GM18867 (cell line): ENCODE data around the gene PTPRJ.
"Not testable (repeated sequence)": the region's sequence is repeated elsewhere in the genome, so short reads cannot be mapped to it uniquely, and the experiment has no call there.

ENCODE experiments used
- ATAC-seq: cut with Tn5 transposase; IDR thresholded peaks from one replicate; pipeline ENCODE4 v1.9.1; 2021; ENCODE audit warnings: mild to moderate bottlenecking, moderate library complexity; ENCODE audit not compliant: unreplicated experiment

The PTPRJ gene

DNA sequence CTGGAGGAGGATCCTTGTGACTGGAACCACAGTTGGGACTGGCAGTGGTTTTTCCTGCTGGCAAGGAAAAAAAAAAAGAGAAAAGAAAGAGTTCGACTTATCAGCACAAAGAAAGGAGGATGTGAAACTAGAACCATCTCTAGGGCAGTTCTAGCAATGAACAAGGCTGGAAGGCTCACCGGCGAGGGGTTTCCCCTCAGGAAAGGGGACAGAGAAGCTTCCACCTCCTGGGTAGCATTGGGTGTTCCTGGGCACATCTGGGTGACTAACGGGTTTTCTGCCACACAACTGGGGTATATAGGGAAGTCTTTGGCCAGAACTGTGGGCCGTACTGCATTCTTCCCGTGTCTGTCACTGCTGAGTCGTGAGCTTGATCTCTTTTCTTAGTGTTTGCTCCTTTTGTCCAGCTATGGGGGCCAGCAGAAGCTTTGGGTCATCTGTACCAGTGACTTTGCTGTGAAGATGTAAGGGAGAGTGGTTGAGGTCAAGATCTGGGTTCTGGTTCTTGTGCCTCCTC is 126.9 kb downstream of the PTPRJ start:
- peak; percentile 91 for ATAC-seq

DNA sequence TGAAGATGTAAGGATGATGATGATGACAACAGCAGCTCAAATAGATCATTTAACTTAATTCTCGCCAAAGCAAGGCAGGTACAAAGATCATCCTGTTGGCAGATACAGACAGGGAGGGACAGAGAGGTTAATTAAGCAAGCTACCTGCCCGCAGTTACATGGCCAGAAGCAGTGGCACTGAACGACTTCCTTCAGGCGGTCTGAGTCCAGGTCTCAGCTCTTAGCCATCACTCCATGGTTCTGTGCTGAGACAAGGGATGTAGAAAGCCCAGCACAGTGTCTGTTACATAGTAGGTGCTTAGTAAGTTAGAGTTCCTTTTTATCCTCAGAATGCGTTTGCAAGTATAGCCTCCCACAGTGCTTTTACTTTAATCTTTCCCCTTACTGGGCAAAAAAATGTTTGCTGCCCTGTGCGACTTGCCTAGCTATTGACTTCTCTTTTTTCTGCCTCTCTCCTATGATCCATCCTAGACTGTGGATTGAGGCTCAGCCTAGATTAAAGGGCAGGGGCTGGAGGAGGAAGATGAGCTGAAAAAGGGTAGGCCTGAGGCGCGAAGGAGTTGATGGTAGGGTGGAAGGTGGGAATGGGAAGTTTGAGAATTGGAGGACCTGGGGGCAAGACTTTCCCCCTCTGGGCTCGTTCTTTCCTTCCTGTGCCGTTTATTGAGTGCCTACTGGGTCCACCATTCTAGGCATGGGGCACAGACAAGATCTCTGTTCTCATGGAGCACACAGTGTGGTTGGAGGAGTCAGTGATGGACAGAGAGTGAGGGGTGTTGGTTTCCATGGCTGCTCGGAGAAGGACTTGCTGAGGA is 128.1 kb downstream of the PTPRJ start:
- no peak for ATAC-seq

DNA sequence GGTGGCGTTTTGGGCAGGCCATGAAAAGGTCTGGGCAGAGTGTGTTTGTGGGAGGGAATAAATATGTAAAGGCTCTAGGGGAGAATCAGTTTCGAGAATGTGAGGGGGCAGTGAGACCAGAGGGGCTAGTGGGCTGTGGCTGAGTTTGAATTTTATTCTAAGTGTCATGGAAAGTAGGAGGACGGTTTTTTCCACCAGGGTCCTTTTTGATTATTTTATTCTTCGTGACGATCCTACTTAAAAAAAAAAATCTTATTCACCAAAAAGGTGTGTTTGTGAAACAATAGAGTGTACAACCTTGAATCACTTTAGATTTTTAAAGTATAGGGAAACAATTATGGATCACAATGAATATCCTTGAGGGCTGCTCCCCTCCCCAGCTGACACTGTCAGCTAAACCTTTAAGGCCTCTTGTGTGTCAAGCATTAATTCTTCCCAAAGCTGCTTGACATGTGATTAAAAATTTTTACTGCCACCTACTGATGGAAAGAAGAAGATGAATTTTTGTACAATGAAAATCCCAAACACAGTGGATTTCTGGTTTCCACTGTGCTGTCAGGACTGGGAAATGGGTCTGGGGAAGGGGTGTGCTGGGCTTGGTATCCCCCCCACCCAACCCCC is 128.8 kb downstream of the PTPRJ start:
- no peak for ATAC-seq

DNA sequence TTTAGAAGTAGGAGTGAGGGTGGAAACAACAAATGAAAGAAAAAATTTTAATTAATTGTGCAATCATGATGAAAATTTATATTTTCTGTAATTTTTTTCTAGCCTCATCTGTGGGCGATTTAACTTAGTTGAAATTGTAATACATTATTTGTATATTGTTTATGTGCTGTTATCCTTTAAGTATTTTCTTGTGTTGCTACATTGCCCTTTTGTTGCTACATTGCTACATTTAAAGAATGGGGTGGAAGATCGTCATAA is 130.1 kb downstream of the PTPRJ start:
- no peak for ATAC-seq

DNA sequence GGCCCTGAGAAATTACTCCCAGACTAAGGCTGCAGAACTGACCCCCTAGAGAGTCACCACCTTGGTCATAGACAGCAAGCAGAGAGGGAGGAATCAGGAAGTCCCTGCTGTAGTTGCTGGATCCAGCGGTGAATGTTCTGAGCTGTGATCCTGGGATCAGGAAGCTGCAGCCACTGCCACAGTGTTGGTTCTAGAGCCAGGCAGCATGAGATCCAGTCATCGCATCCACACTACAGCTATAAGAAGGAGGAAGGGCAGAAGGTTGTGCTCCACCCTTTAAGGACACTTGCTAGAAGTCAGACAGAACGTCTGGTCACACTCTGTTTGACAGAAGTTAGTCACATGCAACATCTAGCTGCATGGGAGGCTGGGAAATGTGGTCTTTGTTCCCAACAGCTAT is 131.5 kb downstream of the PTPRJ start:
- ATAC-seq, result no peak

DNA sequence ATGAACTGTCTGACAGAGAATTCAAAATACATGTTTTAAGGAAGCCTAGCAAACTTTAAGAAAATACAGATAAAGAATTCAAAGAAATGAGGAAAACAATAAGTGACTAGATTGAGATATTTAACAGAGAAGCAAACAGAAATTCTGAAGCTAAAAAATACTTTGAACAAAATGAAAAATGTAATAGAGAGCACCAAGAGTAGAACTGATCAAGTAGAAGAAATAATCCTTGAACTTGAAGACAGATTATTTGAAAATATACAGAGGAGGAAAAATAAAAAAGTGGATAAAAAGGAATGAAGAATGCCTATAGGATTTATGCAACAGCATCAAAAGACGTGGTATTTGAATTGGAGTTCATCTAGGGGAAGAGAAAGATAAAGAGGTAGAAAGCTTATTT is 134.4 kb downstream of the PTPRJ start:
- no peak for ATAC-seq

DNA sequence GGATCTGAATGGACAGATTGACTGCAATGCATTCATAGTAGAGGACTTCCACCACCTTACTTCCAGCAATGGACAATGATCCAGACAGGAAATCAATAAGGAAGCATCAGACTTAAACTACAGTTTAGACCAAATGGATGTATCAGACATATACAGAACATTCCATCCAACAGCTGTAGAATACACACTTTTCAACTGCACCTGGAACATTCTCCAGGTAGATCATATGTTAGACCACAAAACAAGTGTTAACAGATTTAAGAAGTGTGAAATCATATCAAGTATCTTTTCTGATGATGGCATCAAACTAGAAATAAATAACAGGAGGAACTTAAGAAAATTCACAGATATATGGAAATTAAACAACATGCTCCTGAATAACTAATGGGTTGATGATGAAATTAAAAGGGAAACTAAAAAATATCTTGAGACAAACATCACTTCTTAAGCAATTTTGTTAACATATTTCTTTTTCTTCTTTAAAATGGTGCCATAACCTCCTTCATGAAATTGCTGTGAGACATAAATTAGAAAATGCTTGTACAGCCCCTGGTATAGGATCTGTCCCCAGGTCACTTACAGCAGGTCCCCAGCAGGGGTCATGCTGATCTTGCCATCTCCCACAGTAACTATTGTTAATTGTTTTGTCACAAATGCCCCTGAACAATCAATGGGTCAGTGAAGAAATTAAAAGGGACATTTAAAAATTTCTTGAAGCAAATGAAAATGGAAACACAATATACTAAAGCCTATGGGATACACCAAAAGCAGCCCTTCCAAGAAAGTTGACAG is 136.3 kb downstream of the PTPRJ start:
- ATAC-seq, result peak; percentile 54

DNA sequence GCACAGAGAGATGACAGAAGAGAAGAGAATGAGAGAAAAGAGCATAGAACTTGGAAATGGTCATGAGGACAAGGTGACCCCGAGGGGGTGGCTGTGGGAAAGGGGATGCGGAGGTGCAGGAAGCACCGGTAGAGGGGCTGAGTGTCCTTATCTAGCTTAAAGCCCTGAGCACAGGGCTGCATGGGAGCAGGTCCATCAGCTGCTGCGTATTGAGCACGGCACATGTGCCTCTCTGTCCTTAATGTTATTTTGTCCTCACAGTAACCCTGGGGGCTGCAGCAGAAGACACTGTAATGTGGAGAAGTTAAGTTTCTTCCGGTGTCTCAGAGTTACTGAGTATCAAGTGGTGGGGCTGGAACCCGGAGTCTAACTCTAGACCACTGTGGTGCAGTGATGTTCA is 141.9 kb downstream of the PTPRJ start:
- no peak for ATAC-seq

DNA sequence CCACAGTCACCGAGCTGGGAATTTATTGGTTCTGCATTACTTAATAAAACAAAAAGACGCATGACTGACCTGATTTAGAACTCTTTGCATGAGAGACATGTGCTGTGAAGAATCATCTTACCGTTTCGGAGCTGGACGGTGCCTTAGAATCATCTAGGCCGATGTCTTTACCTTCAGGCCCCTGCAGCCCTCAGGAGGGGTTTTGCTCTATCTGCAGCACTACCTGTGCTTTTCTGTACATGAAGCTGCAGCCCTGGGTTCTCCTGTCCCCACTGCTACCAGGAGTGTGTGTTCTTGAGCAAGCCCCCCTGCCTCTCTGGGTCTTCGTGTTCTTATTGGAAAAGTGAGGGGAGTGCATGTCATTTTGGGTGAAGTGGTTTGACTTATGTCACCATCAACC is 142.3 kb downstream of the PTPRJ start:
- ATAC-seq, result no peak

DNA sequence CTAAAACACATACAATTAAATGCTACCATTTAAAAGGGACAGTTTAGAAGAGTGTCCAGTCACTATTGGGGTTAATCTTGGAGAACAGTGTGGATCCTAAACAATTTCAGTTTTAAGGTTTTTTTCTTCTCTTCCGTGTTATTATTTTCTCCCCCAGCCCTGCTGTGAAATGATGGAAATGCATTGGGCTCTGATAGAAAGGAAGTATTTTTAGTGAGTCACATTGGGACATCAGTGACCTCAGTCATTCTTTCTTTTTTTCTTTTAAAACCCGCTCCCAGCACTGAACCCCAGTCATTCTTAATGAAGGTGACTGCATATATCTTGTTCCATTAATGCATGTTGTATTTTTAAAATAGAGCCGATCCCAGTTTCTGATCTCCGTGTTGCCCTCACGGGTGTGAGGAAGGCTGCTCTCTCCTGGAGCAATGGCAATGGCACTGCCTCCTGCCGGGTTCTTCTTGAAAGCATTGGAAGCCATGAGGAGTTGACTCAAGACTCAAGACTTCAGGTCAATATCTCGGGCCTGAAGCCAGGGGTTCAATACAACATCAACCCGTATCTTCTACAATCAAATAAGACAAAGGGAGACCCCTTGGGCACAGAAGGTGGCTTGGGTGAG is 143.0 kb downstream of the PTPRJ start:
- ATAC-seq, result no peak

DNA sequence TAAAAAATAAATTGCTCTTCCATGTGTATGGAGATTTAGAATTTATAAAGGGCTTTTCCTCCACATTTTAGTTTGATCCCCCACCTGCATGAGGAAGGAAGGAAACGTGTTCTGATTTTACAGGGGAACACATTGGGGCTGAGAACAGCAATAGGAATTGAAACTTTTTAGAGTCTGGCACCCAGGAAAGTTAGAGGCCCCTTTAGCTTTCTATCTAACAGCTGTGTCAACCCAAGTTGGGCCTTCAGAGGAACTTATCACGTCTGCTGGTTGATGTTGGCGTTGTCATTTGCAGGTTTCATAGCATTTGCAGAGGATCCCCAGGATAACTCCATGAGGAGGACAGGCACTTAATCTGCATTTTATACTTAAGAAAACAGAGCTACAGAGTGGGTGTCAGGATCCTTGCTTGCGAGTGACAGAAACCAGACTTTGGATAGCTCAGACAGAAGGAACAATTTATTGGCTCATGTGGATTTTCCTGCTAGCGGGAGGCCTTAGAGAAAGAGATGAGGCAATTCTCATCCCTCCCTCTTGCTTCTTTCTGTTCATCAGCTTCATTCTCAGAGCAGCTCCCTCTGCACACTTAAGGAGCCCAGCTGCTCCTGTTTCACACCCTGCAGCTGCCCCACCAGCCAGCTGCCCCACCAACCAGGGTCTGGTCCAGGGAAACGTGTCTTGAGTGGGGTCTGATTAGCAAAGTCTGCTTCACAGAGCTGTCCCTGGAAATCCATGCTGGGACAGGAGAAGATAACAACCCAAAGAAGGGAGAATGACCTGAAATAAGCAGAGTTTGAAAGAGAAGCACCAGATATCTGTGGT is 143.8 kb downstream of the PTPRJ start:
- no peak for ATAC-seq

DNA sequence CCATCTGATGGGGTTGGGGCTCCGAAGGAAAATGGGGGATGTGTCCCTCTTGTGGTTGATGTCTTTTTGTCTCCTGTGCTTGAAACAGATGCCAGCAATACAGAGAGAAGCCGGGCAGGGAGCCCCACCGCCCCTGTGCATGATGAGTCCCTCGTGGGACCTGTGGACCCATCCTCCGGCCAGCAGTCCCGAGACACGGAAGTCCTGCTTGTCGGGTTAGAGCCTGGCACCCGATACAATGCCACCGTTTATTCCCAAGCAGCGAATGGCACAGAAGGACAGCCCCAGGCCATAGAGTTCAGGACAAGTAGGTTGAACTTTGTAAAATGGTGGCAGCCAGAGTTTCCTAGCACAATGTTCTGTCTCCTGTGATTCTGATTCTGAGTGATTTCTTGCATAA is 144.5 kb downstream of the PTPRJ start:
- ATAC-seq, result no peak

DNA sequence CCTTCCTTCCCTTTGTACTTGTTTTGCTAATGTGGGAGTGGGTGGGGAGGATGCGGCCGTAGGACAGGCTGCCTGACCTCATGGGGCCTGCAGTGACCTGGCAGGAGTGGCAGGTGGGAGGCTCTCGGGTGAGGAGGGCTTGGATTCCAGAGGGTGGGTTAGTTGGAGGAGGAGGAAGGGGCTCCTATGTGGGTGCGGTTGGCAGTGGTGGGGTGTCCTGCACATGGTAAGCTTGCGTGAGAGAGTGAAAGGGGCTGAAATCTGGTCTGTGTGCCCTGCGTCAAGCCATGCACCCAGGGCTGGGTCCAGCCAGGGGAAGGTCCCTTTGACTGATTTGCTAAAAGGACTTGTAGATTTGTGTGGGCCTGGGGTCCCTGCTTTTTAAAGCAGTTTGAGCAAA is 145.5 kb downstream of the PTPRJ start:
- ATAC-seq, result no peak

DNA sequence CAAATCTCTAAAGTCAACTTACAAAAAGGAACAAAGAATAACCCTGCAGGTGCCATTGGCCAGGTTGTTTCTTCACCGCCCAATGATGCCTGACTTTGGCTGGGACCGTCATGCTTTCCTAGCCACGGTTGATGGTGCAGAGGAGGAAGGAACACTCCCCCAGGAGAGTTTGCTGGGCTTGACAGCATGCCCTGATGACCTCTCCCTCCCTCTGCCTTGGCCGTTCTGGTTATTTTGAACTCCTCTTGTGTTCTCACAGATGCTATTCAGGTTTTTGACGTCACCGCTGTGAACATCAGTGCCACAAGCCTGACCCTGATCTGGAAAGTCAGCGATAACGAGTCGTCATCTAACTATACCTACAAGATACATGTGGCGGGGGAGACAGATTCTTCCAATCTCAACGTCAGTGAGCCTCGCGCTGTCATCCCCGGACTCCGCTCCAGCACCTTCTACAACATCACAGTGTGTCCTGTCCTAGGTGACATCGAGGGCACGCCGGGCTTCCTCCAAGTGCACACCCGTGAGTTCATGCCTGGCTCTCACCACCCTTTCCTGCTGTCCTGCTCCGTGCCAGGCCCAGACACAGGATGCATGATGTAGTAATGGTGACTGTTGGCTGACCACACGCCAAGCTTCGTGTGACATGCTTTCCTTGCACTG is 147.3 kb downstream of the PTPRJ start:
- ATAC-seq, result no peak

DNA sequence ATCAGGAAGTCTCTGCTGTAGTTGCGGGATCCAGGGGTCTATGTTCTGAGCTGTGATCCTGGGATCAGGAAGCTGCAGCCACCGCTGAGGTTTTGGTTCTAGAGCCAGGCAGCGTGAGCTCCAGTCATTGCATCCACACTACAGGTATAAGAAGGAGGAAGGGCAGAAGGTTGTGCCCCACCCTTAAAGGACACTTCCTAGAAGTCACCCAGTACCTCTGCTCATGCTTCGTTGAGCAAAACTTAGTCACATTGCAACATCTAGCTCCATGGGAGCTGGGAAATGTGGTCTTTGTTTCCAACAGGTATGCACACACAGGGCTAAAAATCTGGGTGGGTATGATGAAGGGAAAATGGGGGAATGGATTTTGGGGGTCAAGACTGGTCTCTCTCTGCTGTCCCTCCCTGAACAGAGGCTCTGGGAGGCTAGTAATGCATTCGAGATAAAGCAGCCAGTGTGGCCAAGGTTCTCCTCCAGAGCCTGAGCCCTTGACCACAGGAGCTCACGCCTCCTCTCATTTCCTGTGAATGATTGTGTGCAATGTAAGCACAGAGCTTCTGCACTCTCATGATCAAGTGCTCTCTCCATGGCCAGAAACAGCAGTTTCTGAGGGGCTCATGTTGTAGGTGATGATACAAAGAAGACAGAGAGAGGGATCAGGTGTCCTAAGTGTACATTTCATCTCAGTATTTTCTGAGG is 149.5 kb downstream of the PTPRJ start:
- ATAC-seq, result no peak

DNA sequence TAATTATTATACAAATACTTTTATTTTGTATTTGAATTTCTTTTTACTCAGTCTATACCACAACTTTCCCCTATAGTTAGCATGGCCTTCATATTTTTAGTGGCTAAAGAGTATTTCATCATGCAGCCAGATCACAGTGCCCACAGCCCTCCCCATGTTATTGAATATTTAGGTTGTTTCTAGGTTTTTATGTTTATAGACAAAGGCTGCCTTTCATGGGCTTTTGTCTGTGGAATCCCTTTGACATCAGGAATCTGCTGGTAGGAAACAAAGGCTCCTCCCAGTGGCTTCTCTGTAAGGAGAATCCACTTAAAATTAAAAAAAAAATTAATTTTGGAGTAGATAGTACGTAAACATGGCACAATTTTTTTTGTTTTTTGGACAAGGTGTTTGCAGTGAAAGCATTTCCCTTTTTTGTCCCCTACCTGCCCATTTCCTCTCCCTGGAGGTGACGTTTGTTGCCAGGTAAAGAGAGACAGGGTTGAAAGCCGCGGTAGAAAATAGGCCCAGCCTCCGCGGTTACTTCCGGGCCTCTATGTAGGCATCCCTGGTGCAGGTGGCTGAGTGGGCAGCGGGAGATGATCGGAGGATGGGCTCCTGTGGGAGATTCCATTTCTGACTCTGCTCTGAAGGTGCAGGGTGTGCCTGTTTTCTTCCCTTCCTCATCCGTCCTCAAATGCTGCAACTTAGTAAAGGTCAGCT is 154.0 kb downstream of the PTPRJ start:
- no peak for ATAC-seq

DNA sequence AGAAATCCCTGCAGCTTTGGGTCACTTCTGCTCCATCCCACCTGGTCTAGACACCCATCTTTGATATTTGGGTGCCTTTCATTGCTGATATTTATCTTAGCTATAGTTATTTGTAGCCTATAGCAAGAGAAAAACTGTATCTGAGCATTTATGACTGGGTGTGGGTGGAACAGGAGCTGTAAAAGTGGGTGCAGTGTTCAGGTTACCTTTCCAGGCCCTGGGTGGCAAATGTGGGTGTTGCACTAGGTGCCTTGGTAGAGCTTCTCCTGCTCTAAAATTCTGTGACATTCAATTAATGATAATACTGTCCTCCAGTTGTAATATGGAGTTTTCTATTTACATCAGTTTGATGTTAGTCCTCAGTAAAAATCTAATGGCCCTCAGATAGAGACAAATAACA is 157.9 kb downstream of the PTPRJ start:
- no peak for ATAC-seq

DNA sequence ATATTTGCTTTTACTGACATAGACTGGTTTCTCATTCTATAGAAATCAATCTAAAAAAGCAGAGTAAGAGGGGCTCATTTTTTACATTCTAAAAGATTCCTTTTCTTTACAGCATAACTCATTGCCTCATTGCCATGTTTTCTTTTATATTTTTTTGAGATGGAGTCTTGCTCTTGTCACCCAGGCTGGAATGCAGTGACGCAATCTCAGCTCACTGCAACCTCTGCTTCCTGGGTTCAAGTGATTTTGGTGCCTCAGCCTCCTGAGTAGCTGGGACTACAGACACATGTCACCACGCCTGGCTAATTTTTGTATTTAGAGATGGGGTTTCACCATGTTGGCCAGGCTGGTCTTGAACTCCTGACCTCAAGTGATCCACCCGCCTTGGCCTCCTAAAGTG is 159.5 kb downstream of the PTPRJ start:
- not testable (repeated sequence) for ATAC-seq
